ENCODE measurements around the gene TXLNB.
"Not testable (repeated sequence)": the region's sequence is repeated elsewhere in the genome, so short reads cannot be mapped to it uniquely, and the experiment has no call there.

The TXLNB gene

GRCh38 chr6:139248911-139249310 is 42.9 kb downstream of the TXLNB start:
- no peak overlapping the region for H3K4me3 ChIP-seq (ENCODE audit: low read length)
- no peak for DNase-seq (ENCODE audit: low read depth, low spot score)

GRCh38 chr6:139247618-139248017 is 44.2 kb downstream of the TXLNB start:
- no peak overlapping the region for H3K4me3 ChIP-seq (ENCODE audit: low read length)
- no peak for DNase-seq (ENCODE audit: low read depth, low spot score)

DNA sequence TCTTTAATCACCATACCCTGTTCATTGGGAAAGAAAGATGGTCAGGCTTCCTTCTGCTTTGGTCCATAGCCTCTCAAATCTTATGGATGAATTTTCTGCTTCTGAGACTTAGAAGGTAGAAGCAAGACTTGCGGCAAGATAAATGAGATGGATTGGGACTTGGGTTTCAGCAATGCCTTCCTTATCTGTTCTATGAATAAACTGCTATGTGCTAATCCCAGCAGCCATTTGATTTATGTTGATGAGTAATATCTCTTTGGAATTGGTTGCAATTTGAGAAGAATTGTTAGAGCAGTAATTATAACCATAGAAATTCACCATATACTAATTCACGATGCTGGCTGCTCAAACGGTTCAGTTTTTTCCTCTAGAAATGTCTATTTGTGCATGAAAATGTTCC is 48.3 kb downstream of the TXLNB start:
- no peak for DNase-seq (ENCODE audit: low read depth, low spot score)
- no peak overlapping the region for H3K4me3 ChIP-seq (ENCODE audit: low read length)

DNA sequence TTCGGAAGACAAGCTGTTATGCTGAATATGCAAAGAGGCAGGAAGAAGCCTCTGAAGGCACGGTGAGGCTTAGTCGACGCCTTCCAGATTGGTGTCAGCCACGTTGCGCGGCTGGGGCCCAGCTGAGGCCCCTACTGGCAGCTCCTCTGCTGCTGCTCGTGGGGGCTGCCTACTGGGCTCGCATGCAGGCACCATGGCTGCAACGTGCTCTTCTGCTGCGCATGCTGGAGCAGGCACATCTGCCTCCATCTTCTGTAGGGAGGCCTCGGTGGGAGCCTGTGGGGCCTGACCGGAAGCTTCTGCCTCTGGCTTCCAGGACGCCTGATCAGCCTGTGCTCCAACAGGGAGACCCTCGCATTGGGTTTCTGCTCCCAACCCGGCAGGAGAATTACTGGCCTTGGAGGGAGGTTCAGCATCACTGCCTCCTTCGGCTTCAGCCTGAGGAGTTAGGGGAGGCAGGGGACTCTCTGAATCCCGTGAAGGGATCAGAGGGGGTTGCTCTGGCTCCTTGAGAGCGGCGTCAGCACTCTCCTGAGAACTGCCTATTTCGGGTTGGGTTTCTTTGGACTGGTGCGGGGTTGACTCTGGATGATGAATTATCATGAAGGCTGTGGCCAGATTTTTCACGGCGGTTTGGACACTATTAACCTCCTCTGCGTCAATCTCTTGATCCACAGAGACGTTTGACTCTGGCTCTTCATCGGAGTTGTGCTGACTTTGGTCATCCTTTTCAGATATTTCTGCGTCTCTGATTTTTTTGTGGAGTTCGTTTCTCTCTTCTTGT is 49.1 kb downstream of the TXLNB start:
- no peak for DNase-seq (ENCODE audit: low read depth, low spot score)
- H3K4me3 ChIP-seq (ENCODE audit: low read length): no peak overlapping the region

DNA sequence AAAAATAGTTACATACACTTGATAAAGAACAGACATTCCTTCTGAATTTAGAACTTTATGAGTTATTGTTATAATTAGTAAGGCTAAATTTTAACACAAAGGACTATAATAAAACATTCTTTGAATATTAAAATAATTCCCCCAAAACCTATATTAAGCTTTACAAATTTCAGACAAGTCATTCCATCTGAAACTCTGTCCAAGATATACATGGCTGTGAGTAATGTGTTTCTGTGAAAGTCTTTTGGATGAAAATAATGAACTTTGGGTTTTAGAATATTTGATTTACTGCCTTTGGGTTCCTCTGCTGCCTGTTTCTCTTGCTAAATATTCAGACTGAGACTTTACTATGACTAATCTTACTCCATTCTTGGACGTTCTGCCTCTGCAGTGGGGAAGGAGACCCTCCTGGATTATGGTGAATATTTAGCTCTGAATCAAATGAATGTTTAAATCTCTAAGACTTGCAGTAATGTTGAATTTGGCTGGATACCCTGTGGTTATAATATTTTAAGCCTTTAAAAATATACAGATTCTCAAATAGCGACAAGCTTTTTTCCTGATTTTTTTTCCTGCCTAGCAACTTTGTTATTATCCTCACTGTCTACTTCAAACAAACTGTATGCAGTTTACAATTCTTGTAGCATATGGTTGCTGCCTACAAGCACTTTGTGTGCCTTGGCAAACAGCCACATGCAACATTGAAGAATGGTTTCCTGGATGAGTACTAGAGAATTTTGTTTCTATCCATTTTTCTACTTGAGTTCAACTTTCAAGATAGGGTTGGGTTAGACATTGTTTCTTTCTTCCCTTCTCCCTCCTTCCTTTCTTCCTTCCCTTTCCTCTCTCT is 51.4 kb downstream of the TXLNB start:
- no peak overlapping the region for H3K4me3 ChIP-seq (ENCODE audit: low read length)
- no peak for DNase-seq (ENCODE audit: low read depth, low spot score)

- no peak overlapping the region for H3K4me3 ChIP-seq (ENCODE audit: low read length)
- DNase-seq (ENCODE audit: low read depth, low spot score): no peak
Measured at GRCh38 chr6:139239064-139239463, 52.7 kb downstream of the TXLNB start.

GRCh38 chr6:139236105-139236504 is 55.7 kb downstream of the TXLNB start:
- no peak for DNase-seq (ENCODE audit: low read depth, low spot score)
- no peak overlapping the region for H3K4me3 ChIP-seq (ENCODE audit: low read length)

GRCh38 chr6:139235661-139236060 is 56.1 kb downstream of the TXLNB start:
- H3K4me3 ChIP-seq (ENCODE audit: low read length): no peak overlapping the region
- DNase-seq (ENCODE audit: low read depth, low spot score): no peak

DNA sequence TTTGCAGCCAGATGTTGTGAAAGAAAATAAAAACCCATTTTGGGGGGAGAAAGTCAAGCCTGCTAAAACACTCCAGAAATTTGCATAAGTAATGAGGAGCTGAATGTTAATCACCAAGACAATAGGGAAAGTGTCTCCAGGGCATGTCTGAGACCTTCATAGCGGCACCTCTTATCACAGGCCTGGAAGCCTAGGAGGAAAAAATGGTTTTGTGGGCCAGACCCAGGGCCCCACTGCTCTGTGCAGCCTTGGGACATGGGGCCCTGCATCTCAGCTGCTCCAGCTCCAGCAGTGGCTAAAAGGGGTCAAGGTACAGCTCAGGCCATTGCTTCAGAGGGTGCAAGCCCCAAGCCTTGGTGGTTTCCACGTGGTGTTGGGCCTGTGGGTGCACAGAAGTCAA is 57.6 kb downstream of the TXLNB start:
- not testable (repeated sequence) for DNase-seq (ENCODE audit: low read depth, low spot score); H3K4me3 ChIP-seq (ENCODE audit: low read length)

DNA sequence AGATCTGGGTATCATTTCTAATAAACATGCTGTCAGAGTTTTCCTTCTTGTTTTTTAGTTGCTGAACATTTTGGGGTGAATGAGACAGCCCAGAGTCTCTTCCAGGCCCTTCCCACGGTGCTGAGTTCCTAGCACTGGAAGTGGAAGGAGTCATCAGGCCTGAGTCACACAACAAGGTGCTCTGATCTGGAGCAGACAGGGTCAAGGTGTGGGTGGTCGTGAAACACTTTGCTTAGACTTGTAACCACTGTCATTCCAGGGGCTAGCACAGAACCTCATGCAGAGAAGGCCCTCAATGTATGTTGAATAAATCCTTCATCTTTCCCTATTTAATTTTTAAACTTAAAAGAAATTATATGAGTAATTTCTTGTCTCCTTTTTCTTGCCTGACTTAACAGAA is 60.6 kb downstream of the TXLNB start:
- no peak overlapping the region for H3K4me3 ChIP-seq (ENCODE audit: low read length)
- DNase-seq (ENCODE audit: low read depth, low spot score): no peak

DNA sequence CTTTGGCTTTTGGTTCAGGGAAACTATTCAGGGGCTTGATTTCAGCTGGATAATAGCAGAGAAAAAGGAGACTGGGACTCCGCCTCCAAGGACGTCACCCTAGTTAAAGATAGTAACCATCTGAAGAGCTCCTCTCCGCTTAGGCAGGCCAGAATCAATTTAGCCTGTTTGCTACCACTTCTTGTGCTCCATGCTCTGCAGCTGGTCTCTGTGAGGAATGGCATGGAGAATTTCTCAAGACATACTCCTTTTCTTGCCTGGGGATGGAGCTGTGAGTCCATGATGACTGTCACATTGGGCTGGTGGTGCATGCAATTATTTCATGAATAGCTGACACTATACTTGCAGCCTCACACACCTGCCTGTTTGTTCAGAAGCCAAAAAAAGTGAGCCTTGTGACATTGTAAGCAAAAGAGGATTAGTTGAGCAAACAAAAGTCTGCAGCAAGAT is 61.4 kb downstream of the TXLNB start:
- no peak overlapping the region for H3K4me3 ChIP-seq (ENCODE audit: low read length)
- no peak for DNase-seq (ENCODE audit: low read depth, low spot score)

DNA sequence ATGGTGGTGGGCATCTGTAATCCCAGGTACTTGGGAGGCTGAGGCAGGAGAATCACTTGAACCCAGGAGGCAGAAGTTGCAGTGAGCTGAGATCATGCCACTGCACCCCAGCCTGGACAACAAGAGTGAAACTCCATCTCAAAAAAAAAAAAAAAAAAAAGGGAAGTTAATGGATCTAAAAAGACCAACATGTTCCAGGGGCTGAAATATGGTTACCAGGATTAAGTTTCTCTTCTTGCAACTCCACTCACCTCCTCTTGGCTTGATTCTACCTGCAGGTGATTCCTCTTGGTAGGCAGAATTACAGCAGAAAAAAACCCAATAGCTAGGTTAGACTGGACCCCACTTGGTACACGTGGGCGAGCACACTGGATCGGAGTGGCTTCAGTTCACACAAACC is 63.4 kb downstream of the TXLNB start:
- DNase-seq (ENCODE audit: low read depth, low spot score); H3K4me3 ChIP-seq (ENCODE audit: low read length): not testable (repeated sequence)

- H3K4me3 ChIP-seq (ENCODE audit: low read length): no peak overlapping the region
- DNase-seq (ENCODE audit: low read depth, low spot score): no peak
Measured at GRCh38 chr6:139219746-139220145, 72.1 kb downstream of the TXLNB start.

GRCh38 chr6:139219271-139219729 is 72.5 kb downstream of the TXLNB start:
- peak; percentile 36 for DNase-seq (ENCODE audit: low read depth, low spot score)
- no peak overlapping the region for H3K4me3 ChIP-seq (ENCODE audit: low read length)

DNA sequence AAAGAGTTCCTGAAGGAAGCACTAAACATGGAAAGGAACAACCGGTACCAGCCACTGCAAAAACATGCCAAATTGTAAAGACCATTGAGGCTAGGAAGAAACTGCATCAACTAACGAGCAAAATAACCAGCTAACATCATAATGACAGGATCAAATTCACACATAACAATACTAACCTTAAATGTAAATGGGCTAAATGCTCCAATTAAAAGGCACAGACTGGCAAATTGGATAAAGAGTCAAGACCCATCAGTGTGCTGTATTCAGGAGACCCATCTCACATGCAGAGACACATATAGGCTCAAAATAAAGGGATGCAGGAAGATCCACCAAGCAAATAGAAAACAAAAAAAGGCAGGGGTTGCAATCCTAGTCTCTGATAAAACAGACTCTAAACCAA is 79.3 kb downstream of the TXLNB start:
- not testable (repeated sequence) for DNase-seq (ENCODE audit: low read depth, low spot score); H3K4me3 ChIP-seq (ENCODE audit: low read length)

- not testable (repeated sequence) for H3K4me3 ChIP-seq (ENCODE audit: low read length)
- peak; percentile 55 for DNase-seq (ENCODE audit: low read depth, low spot score)
Measured at GRCh38 chr6:139210766-139211165, 81.0 kb downstream of the TXLNB start.

- no peak for DNase-seq (ENCODE audit: low read depth, low spot score)
- no peak overlapping the region for H3K4me3 ChIP-seq (ENCODE audit: low read length)
Measured at GRCh38 chr6:139205843-139206242, 86.0 kb downstream of the TXLNB start.

GRCh38 chr6:139204978-139205377 is 86.8 kb downstream of the TXLNB start:
- no peak overlapping the region for H3K4me3 ChIP-seq (ENCODE audit: low read length)
- peak; percentile 4 for DNase-seq (ENCODE audit: low read depth, low spot score)

- no peak overlapping the region for H3K4me3 ChIP-seq (ENCODE audit: low read length)
- DNase-seq (ENCODE audit: low read depth, low spot score): no peak
Measured at GRCh38 chr6:139201378-139201777, 90.4 kb downstream of the TXLNB start.
